ENCODE data around the gene GCNT4. TPM values are rescaled to one million over a fixed set of nuclear protein-coding genes. Genes with fewer than 3 reads are reported as not detected.

GCNT4 gene
- total RNA-seq, 4 donors from 2014 or later: 1.1 to 12.5 (median 2.7) TPM

- no peaks in the 10 kb centered on the region for H3K36me3 ChIP-seq
- intact Hi-C loops (cut with DNase I; ENCODE audit: low total_unique reads) (no loop called here), in situ Hi-C loops (cut with MboI; ENCODE audit: low pct_ligation_motif_present in 1 of 4, low pct_unique_long_range_greater_than_20kb in 1 of 4, low sequenced_read_pairs in 3 of 4) (no loop called here)
- H3K4me3 ChIP-seq: no peak overlapping the region
- WGBS, 2 donors (ENCODE audit: low coverage in 1 of 2): 66 to 71% methylated on average over 3 of the region's 3 CpGs
- no peaks in the 10 kb centered on the region for H3K9me3 ChIP-seq
- peaks cover 0 to 21% (median 9%) of the 10 kb centered on the region in 4 donors for H3K4me1 ChIP-seq
- H3K27ac ChIP-seq: no peak overlapping the region
- DNase-seq: no peak
- TF ChIP-seq EP300 (IDR thresholded peaks at IDR 0.05; ENCODE audit: low read depth) (no peak), CTCF (IDR thresholded peaks at IDR 0.05) (no peak), POLR2AphosphoS5 (IDR thresholded peaks at IDR 0.05) (no peak), POLR2A (IDR thresholded peaks at IDR 0.05) (no peak)
- H3K27me3 ChIP-seq: no peaks in the 10 kb centered on the region
Observed at GRCh38 chr5:75021219-75021618, 31.1 kb downstream of the GCNT4 start.

GRCh38 chr5:75020016-75020656 lies 32.2 kb downstream of the GCNT4 start:
- no peaks in the 10 kb centered on the region for H3K9me3 ChIP-seq
- 58 to 76% methylated on average over 5 to 10 of the region's 10 CpGs for WGBS, 2 donors (ENCODE audit: low coverage in 1 of 2)
- no peak overlapping the region for H3K4me3 ChIP-seq
- H3K27ac ChIP-seq: no peak overlapping the region
- no peaks in the 10 kb centered on the region for H3K36me3 ChIP-seq
- peak; percentile 25 for DNase-seq
- TF ChIP-seq CTCF (IDR thresholded peaks at IDR 0.05) (no peak), POLR2A (IDR thresholded peaks at IDR 0.05) (no peak), POLR2AphosphoS5 (IDR thresholded peaks at IDR 0.05) (no peak), EP300 (IDR thresholded peaks at IDR 0.05; ENCODE audit: low read depth) (no peak)
- H3K27me3 ChIP-seq: no peaks in the 10 kb centered on the region
- peaks cover 0 to 21% (median 9%) of the 10 kb centered on the region in 4 donors for H3K4me1 ChIP-seq
- intact Hi-C loops (cut with DNase I; ENCODE audit: low total_unique reads): no loop called here
- in situ Hi-C loops (cut with MboI; ENCODE audit: low pct_ligation_motif_present in 1 of 4, low pct_unique_long_range_greater_than_20kb in 1 of 4, low sequenced_read_pairs in 3 of 4): no loop called here

GRCh38 chr5:75018805-75019587 lies 33.4 kb downstream of the GCNT4 start:
- DNase-seq: no peak
- 74 to 82% methylated on average over 6 to 7 of the region's 7 CpGs for WGBS, 2 donors (ENCODE audit: low coverage in 1 of 2)
- H3K27ac ChIP-seq: no peak overlapping the region
- TF ChIP-seq POLR2AphosphoS5 (IDR thresholded peaks at IDR 0.05) (no peak), CTCF (IDR thresholded peaks at IDR 0.05) (no peak), POLR2A (IDR thresholded peaks at IDR 0.05) (no peak), EP300 (IDR thresholded peaks at IDR 0.05; ENCODE audit: low read depth) (no peak)
- in situ Hi-C loops (cut with MboI; ENCODE audit: low pct_ligation_motif_present in 1 of 4, low pct_unique_long_range_greater_than_20kb in 1 of 4, low sequenced_read_pairs in 3 of 4): no loop called here
- no peaks in the 10 kb centered on the region for H3K9me3 ChIP-seq
- H3K36me3 ChIP-seq: no peaks in the 10 kb centered on the region
- no peak overlapping the region for H3K4me3 ChIP-seq
- H3K4me1 ChIP-seq: peaks cover 0 to 18% (median 9%) of the 10 kb centered on the region in 4 donors
- intact Hi-C loops (cut with DNase I; ENCODE audit: low total_unique reads): no loop called here
- H3K27me3 ChIP-seq: no peaks in the 10 kb centered on the region

- no peak for DNase-seq
- H3K4me3 ChIP-seq: no peak overlapping the region
- no peaks in the 10 kb centered on the region for H3K27me3 ChIP-seq
- WGBS, 2 donors (ENCODE audit: low coverage in 1 of 2): 82 to 84% methylated on average over 4 to 5 of the region's 5 CpGs
- H3K27ac ChIP-seq: no peak overlapping the region
- intact Hi-C loops (cut with DNase I; ENCODE audit: low total_unique reads) (no loop called here), in situ Hi-C loops (cut with MboI; ENCODE audit: low pct_ligation_motif_present in 1 of 4, low pct_unique_long_range_greater_than_20kb in 1 of 4, low sequenced_read_pairs in 3 of 4) (no loop called here)
- no peaks in the 10 kb centered on the region for H3K9me3 ChIP-seq
- TF ChIP-seq CTCF (IDR thresholded peaks at IDR 0.05) (no peak), EP300 (IDR thresholded peaks at IDR 0.05; ENCODE audit: low read depth) (no peak), POLR2A (IDR thresholded peaks at IDR 0.05) (no peak), POLR2AphosphoS5 (IDR thresholded peaks at IDR 0.05) (no peak)
- no peaks in the 10 kb centered on the region for H3K36me3 ChIP-seq
- H3K4me1 ChIP-seq: peaks cover 0 to 15% (median 4%) of the 10 kb centered on the region in 4 donors
Observed at GRCh38 chr5:75017971-75018370, 34.4 kb downstream of the GCNT4 start.

All from transverse colon (tissue), 4 donors.